Uterus (tissue), 4 donors: Measurements from ENCODE around the gene DLGAP1. TPM values are rescaled to one million over a fixed set of nuclear protein-coding genes. Genes with fewer than 3 reads are reported as not detected.

ENCODE experiments used
- DNase-seq, 2 donors: peaks; one replicate each; pipeline ENCODE4 v3.0.0-alpha.2; 2019 to 2020
- H3K27ac ChIP-seq, 2 donors: fragments of 200-600 bp; sonication (generic); 1 replicate in 1 of 2; 2 replicates in 1 of 2; pipeline ENCODE4 v1.5.1; 2016 to 2018
- H3K27me3 ChIP-seq, 2 donors: fragments of 200-600 bp; sonication (generic); one replicate each; pipeline ENCODE4 v1.5.1; 2018 to 2019; ENCODE audit warnings: control low read depth in 1 of 2
- H3K36me3 ChIP-seq, 2 donors: fragments of 200-600 bp; sonication (generic); one replicate each; pipeline ENCODE4 v1.5.1; 2019; ENCODE audit warnings: control low read depth in 1 of 2
- H3K4me1 ChIP-seq, 2 donors: fragments of 200-600 bp; sonication (generic); one replicate each; pipeline ENCODE4 v1.5.1; 2018 to 2019; ENCODE audit warnings: control low read depth in 1 of 2
- H3K4me3 ChIP-seq, 2 donors: fragments of 200-600 bp; sonication (generic); 1 replicate in 1 of 2; 2 replicates in 1 of 2; pipeline ENCODE4 v1.5.1; 2018 to 2019; ENCODE audit warnings: mild to moderate bottlenecking in 1 of 2
- H3K9me3 ChIP-seq, 2 donors: fragments of 200-600 bp; sonication (generic); one replicate each; pipeline ENCODE4 v1.5.1; 2019; ENCODE audit warnings: control low read depth in 1 of 2
- POLR2A ChIP-seq, 2 donors: fragments of 450-650 bp; IDR thresholded peaks; one replicate each; pipeline ENCODE4 v1.6.1; 2016; ENCODE audit warnings: antibody characterized with exemption in 2 of 2, mild to moderate bottlenecking in 1 of 2, moderate library complexity in 1 of 2
- intact Hi-C: fragments of 100-400 bp; cut with DNase I; formaldehyde crosslinking; loops from one replicate; pipeline ENCODE4 v1.15.1; 2023; ENCODE audit warnings: low total_unique reads
- total RNA-seq, 4 donors: library from RNA; depleted of rRNA in 3 of 4; stranded (reverse); fragments of >200 nt in 3 of 4; gene quantifications; one replicate each; pipeline versions ENCODE4 v1.1.0 to v1.2.4, GENCODE V29; 2014 to 2023
- TF ChIP-seq, protein P1 (sequence below), 4 experiments: fragments of 200-600 bp in 2 of 4; fragments of 450-650 bp in 2 of 4; sonication (generic) in 2 of 4; IDR thresholded peaks; one replicate each; pipeline ENCODE4 v1.5.1; 2016 to 2019; ENCODE audit warnings: antibody characterized with exemption in 4 of 4, mild to moderate bottlenecking in 2 of 4, moderate library complexity in 1 of 4
- donor health status: DM: yes; HTN: yes; CAD: no.

DLGAP1 gene
- total RNA-seq, 4 donors from 2014 or later, result 1.0 to 9.6 (median 3.3) TPM

GRCh38 chr18:3525870-3526420, 929.2 kb downstream of the DLGAP1 start:
- TF ChIP-seq POLR2A (IDR thresholded peaks at IDR 0.05), result no peak
- TF ChIP-seq, protein P1, sequence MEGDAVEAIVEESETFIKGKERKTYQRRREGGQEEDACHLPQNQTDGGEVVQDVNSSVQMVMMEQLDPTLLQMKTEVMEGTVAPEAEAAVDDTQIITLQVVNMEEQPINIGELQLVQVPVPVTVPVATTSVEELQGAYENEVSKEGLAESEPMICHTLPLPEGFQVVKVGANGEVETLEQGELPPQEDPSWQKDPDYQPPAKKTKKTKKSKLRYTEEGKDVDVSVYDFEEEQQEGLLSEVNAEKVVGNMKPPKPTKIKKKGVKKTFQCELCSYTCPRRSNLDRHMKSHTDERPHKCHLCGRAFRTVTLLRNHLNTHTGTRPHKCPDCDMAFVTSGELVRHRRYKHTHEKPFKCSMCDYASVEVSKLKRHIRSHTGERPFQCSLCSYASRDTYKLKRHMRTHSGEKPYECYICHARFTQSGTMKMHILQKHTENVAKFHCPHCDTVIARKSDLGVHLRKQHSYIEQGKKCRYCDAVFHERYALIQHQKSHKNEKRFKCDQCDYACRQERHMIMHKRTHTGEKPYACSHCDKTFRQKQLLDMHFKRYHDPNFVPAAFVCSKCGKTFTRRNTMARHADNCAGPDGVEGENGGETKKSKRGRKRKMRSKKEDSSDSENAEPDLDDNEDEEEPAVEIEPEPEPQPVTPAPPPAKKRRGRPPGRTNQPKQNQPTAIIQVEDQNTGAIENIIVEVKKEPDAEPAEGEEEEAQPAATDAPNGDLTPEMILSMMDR (IDR thresholded peaks at IDR 0.05), result no peak
- Histone ChIP-seq H3K4me1 (no peaks in the 10 kb centered on the region), H3K36me3 (no peaks in the 10 kb centered on the region), H3K27ac (no peak overlapping the region), H3K4me3 (no peak overlapping the region), H3K27me3 (no peaks in the 10 kb centered on the region), H3K9me3 (no peaks in the 10 kb centered on the region)
- intact Hi-C loops, result no loop called here
- DNase-seq, result no peak

DNA sequence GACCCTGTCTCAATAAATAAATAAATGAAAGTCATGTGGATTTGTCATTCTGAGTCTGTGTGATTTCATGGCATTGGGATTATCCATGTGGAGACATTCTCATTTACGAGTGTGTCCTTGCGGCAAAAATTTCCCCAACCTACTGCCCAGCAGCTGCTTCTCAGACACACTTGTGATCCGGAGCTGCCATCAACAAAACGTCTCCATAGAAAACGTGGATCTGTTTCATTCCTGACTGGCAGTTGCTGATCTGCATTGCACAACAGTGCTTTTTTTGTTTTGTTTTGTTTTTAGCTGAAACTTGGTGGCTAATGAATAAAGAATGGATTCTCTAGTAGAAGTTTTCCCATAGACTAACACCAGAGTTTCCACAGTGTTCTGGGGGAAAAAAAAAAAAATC, 930.4 kb downstream of the DLGAP1 start:
- Histone ChIP-seq H3K4me3 (no peak overlapping the region), H3K9me3 (no peaks in the 10 kb centered on the region), H3K27me3 (no peaks in the 10 kb centered on the region), H3K36me3 (no peaks in the 10 kb centered on the region), H3K27ac (no peak overlapping the region), H3K4me1 (no peaks in the 10 kb centered on the region)
- TF ChIP-seq, protein P1 (IDR thresholded peaks at IDR 0.05), result no peak
- TF ChIP-seq POLR2A (IDR thresholded peaks at IDR 0.05), result no peak
- intact Hi-C loops, result no loop called here
- no peak for DNase-seq

DNA sequence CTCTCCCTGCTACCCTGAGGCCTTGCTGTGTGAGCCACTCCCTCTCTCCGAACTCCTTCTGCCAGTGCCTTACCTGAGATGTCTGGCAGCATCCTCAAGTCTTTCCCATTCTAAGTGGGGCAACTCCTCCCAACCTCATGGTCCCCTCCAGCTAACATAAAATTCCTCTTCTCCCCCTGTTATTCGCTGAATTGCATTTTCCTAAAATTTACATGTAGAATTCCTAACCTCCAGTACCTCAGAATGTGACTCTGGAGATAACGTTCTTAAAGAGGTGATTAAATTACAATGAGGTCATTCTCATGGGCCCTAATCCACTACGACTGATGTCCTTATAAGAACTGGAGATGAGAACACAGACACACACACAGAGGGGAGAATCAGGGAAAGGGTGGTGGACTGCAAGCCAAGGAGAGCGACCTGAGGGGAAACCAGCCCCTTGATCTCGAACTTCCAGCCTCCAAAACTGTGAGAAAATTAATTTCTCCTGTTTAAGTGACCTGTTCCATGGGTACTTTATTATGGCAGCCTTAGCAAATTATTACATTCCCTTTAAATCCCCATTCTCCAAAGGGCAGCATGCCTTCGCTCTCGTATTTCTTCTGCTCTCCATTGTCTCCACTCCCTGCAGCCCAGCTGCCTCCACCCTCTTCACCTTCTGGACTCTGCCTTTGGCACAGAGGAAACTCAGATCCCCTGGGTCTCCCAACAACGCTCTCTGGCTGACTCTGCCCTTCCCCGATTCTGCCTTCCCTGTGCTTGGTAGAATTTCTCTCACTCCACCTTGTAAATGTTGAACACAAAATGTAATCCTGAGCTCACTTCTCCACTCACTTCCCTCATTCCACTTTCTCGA, 934.6 kb downstream of the DLGAP1 start:
- Histone ChIP-seq H3K27me3 (no peaks in the 10 kb centered on the region), H3K4me1 (no peaks in the 10 kb centered on the region), H3K9me3 (no peaks in the 10 kb centered on the region), H3K4me3 (no peak overlapping the region), H3K27ac (no peak overlapping the region), H3K36me3 (no peaks in the 10 kb centered on the region)
- intact Hi-C loops, result no loop called here
- no peak for TF ChIP-seq POLR2A (IDR thresholded peaks at IDR 0.05)
- TF ChIP-seq, protein P1 (IDR thresholded peaks at IDR 0.05), result no peak
- DNase-seq, result no peak

GRCh38 chr18:3514312-3515216, 940.5 kb downstream of the DLGAP1 start:
- TF ChIP-seq, protein P1 (IDR thresholded peaks at IDR 0.05), result no peak
- Histone ChIP-seq H3K4me3 (no peak overlapping the region), H3K36me3 (no peaks in the 10 kb centered on the region), H3K27ac (no peak overlapping the region), H3K27me3 (no peaks in the 10 kb centered on the region), H3K9me3 (no peaks in the 10 kb centered on the region), H3K4me1 (no peaks in the 10 kb centered on the region)
- intact Hi-C loops, result no loop called here
- no peak for DNase-seq
